CD4-positive, alpha-beta T cell treated with Interleukin-2 at 100 ng/mL for 4 hours (primary cell): ENCODE data around the gene TTC7B.
A peak's percentile ranks its signal among the peaks of the same experiment; 100 is the strongest.

ENCODE experiments used
- DNase-seq: peaks from one replicate; pipeline ENCODE4 v3.0.0-alpha.2; 2020; ENCODE audit warnings: low spot score

Gene TTC7B

DNA sequence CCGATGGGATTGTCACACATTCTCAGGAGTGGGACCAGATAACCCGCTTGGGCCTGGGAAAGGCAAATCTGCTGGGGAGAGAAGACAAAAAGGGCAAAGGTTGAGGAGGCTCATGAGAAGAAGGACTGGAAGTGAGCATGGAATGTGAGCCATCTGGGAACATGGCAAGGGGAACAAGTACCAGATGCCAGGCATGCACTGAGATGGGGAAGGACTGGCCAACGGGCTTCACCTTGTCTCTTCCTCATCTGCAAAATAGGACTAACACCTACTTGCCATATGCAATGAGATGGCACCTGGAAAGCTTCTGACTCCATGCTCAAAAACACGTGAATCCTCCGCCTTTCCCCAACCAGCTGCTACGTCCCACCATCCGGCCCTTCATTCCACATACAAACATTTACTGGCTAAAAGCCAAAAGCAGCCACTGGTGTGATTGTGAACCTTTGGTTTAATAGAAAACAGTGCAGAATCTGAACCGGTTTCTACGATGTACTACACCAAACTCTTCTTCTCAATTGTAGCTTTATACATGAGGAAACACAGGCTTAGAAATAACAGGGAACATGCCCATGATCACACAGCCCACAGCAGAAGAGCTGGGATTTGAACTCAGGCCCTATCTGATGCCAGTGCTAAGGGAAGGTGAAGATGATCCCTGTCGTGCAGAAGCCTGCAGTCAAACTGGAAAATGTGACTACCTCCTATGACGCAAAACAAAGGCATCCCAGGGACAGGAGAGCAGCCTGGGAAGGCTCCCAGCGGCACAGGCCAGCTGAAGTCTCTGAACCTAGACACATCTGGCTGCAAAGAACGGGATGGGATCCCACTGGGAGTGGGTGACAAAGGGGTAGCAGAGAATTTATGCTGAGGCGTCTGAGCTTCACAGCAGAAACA lies 112.1 kb downstream of the TTC7B start:
- DNase-seq: no peak

DNA sequence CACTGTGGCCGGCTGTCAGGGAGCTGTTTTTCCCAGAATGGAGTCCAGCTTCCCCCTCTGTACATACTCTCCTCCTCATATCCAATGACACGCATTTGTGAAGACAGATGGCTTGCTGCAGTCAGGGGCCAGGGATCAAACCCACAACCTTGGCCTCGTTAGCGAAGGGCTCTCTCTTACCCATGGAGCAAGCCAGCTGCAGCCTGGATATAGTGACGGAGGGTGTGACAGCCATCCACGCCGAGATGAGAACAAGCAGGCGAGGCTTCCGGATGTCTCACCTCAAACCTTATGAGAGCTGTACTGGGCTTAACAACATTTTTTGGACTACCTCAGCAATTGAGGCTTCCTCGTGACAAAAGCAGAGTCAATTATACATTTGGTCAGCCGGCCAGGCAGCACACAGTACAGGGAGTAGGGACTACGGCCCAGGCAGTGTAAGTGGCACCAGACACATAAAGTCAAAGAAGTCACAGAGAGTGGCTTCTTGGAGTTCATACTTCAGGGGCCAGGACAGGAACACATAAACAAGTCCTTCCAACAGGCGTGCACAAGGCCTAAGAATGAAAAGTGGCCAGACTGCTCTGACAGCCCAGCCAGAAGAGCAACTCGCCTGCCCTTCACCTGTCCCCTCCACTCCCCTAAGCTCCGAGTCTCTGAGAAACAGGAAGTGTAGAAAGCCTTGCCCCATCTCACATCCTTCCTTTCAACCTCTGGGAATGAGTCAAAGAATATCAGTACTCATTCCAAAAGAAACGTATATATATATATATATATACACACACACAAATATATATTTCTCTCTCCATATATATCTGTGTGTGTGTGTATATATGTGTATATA lies 115.1 kb downstream of the TTC7B start:
- no peak for DNase-seq

DNA sequence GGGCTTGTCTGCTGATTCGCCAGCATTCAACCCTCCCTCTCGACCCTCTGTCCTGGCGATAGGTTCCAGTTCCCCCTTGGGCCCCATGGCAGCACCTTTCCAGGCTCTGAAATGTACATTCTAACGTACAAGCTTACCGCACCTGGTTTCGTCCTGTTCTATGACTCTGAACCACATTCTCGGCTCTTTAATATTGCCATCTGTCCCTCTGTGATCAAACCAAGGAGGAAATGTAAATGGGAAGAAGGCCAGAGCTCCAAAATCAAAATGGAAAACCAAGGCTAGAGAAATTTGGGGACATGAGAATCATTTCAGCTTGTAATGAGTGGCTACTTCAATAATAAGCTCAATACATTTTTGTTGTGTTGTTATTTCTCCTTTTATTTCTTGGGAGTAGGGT lies 117.2 kb downstream of the TTC7B start:
- no peak for DNase-seq

DNA sequence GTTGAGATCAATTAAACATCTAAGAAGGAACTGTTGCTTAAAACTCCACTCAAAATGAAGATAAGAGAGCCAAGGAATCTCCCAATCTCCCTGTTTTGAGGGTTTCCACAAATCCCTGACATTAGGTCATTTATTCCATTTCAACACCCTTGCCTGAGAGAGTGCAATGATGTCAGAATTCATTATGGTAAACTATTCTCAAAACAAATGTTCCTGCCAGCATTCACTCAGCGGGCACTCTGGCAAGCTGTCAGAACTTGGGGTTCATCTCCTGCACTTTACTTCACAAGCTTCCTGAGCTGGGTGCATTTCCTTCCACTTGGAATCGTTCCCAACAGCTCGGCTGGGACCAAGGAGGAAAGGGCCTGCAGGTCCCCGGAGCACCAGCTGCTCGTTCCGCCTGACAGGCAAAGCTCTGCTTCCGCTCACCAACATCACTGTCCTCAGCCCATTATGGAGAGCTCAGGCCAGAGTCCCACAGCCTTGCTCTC lies 117.8 kb downstream of the TTC7B start:
- DNase-seq: no peak

DNA sequence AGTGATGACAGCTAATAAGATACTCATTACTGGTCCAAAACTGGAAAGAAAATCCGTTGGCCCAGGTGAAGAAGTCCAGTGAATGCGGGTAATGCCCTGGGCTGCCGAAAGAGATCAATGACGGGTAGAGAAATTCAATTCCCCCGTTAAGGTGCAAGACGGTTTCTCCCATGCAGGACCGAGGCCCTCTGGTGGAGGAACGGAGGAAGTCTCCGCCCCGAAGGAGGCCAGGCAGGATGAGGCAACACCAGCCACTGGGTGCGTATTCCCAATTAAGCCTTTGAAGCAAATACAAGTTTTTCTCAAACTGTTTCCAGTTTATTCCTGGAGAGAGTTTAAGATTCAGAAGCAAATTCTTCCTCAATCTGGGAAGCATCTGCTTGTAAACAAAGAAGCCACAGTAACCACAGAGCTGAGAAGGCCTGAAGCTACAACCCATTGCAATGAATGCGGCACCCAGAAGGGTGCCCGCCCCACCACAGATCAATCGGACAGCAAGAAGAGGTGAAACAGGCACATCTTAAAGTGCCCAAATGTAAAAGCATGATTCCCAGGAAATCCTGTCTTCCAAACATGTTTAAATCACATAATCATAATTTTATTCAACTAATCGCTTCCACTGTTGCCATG lies 118.5 kb downstream of the TTC7B start:
- DNase-seq: peak; percentile 69

DNA sequence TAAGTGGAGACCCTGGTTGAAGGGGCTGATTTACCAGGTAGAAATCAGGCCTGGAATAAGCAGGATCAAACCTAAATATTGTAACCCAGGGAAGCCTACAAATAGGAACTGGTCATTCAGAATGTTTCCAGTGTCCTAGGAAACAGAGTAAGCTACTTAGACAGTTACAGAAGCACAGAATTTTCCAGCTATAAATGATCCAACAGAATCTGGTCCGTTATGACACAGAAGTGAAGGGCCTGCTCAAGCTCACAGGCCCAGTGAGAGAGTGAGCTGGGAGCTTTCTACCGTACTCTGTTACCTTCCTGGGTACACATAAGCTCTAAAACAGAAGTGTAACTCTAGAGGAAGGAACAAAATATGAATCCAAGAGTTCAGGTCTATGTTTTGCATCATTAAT lies 119.1 kb downstream of the TTC7B start:
- no peak for DNase-seq

DNA sequence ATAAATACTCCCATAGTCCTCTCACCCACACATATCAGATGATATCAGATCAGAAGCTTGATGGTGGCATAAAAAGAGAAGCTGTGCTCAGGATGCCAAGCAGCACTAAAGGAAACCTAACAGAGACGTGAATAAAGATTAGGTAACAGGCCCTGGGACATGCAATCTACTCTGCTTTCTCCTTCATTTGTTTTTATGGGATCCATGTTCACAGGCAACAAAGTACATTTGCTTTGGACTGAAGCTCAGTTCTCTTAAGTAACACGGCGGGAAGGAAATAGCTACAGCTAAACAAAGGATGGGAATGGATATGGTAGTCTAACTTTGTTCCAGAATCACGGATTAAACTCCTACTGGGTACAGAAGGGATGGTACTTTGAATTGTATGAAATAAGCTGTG lies 119.5 kb downstream of the TTC7B start:
- DNase-seq: no peak

DNA sequence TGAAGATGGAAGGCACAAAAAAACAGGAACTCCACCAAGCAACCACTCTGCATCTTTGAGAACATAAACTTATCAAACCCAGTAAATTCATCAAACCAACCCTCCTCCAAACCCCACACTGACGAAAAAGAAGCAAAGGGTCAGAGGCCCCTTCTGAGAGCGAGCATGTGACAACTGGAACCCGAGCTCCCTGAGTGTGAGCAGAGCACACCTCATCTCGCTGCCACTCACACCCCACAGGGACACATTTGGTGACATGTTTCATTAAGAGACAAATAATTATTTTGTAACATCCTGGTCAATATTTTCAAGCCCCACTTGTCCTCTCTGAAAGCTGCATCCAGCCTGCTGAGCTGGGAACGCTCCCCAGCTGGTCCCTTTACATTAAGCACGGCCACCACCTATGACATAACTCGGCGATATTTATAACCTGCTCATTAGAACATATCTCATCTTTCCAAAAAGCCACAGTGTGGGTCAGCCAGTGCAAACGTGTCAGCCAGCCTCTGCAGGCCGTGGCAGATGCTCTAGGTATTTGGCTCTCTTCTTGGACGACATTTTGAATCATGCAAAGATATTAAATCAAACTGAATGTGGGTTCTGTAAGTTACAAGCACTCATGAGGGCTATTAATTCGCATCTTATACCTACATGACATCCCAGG lies 120.1 kb downstream of the TTC7B start:
- no peak for DNase-seq

DNA sequence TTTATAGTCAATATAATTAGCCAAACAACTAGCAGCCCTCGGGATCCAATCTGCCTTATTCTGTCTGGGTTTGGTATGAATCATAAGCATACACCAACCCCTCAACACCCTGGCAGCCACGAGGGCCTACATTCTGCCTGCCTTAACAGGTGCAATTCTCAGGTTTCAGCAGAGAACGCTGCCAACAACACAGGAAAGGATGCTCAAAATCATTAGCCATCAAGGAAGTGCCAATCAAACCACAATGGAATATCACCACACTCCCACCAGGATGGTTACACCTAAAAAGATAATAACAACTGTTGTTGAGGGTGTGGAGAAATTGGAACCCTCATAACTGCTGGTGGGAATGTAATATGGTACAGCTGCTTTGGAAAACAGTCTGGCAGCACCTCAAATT lies 122.8 kb downstream of the TTC7B start:
- no peak for DNase-seq

DNA sequence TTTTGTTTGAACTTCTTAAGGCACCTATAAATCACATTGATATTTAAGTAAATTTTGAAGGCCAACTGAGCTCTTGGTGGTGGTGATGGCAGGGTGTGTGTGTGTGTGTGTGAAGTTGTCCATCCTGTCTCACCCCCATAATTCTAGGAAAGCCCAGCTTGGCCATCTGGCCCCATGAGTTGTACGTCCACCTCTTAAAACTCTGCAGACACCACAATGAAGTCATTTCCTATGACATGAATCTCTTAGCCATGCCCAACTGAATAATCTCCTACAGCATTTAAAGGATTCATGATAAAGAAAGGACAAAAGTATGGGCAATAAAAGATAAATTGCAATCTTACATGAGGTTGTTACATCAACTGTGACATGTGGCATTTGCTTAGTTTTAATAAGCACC lies 123.4 kb downstream of the TTC7B start:
- DNase-seq: no peak

DNA sequence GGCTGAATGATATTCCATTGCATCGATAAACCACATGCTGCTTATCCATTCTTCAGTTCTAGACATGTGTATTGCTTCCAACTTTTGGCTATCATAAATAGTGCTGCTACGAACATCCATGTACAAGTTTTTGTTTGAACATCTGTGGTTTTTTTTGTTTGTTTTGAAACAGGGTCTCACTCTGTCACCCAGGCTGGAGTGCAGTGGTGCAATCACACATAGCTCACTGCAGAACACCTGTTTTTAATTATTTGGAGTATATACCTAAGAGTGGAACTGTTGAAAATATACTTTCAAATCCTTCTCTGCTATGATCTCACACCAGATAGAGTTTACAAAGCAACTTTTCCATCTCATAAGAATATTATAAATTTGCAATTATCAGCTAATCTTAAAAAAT lies 124.2 kb downstream of the TTC7B start:
- no peak for DNase-seq

DNA sequence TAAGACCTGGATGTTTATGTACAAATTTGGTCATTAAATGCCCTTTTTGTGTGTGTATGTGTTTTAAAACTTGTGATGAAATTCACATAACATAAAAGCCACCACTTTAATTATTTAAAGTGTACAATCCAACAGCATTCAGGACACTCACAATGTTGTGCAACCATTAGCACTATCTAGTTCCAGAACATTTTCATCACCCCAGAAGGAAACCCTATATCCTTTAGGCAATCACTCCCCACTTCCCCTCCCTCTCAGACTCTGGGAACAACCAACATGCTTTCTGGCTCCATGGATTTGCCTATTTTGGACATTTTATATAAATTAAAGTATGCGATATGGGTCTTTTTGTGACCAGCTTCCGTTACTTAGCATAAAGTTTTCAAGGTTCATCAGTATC lies 124.6 kb downstream of the TTC7B start:
- DNase-seq: no peak

DNA sequence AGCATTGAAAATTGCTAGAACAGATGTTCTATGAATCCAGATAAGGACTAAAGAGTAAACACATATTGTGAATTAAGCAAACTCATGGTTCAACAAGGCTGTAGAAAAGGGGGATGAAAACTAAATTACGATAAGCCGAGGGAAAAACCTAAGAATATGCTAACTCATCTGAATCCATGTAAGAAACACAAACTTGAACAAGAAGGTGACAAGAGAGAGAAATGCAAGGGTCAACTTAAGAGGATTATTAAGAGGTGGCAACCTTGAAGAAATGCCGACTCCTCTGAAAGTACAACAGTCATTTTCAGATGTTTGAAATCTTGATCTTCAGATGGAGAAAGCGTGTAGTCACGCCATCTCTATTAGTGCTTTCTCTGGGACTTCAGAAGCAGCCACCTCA lies 128.6 kb downstream of the TTC7B start:
- DNase-seq: no peak

DNA sequence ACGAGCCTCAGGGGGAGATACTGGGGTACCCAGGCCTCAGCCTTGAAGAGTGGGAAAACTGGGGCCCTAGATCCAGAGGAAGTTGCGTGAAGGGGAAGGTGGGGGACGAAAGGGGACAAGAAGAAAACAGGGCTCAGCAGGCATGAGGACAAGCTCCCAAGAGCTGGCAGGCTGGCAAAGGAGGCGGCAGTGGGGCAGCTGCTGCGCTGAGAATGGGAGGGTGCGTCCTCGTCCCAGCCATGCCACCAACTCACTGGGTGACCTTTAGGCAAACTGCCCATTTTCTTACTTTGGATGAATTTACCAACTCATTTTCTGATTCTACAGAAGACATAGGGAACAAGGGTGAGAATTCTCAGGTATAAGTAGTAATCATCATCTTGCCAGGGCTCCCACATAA lies 133.6 kb downstream of the TTC7B start:
- no peak for DNase-seq

DNA sequence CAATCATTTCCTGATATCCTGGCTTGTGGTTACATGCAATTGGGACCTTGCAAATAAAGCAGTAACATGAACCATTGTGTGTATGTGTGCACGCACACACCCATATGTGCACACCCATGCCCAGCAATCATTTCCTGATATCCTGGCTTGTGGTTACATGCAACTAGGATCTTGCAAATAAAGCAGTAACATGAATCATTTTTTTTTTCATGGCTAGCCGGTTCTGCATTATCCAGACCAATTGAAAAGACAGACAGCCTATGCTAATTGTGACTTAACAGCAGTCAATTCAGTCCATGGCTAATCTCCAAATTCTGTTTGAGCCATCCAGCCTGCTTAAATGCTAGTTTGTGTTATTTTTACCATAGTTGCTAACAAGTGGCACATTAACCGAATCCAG lies 134.3 kb downstream of the TTC7B start:
- DNase-seq: no peak

DNA sequence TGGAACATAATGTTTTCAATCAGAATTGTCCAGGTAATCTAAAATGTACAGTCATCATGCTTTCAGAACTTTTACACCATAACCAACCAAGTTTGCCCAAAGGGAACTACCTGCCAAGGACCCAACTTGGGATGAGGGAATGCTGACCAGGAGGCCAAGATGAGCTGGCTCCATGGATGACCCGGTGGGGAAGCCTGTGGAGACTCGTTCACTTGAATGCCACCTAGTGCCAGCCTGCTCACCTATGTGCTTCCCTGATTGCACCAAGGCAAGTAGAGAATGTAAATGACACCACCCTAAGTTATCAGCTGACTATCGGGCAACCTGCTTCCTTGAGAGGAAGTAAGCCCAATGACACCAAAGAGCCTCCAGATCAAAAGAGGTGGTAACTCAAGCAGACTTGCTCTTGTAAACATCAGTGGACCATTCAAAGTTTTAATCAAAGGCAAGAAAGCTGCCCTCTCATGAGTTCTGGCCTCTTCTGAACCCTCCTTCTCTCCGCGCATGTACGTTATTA lies 137.3 kb downstream of the TTC7B start:
- DNase-seq: no peak

DNA sequence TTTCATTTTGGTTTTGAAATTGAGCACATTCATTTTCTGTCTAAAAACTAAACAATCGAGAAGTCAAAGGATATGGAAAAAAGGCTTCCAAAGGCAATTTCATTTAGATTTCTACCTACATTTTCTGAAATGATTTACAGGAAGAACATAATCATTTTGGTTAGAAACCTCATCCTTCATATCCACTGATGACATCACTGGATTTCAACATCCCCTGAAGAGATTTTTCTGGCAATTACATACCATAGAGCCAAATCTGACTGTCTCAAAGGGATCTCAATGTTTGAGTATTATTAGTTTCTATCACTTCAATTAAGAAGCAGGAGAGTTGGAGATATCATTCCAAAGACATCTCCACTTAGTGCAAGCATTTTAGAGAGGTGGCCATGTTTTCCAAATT lies 137.8 kb downstream of the TTC7B start:
- no peak for DNase-seq

DNA sequence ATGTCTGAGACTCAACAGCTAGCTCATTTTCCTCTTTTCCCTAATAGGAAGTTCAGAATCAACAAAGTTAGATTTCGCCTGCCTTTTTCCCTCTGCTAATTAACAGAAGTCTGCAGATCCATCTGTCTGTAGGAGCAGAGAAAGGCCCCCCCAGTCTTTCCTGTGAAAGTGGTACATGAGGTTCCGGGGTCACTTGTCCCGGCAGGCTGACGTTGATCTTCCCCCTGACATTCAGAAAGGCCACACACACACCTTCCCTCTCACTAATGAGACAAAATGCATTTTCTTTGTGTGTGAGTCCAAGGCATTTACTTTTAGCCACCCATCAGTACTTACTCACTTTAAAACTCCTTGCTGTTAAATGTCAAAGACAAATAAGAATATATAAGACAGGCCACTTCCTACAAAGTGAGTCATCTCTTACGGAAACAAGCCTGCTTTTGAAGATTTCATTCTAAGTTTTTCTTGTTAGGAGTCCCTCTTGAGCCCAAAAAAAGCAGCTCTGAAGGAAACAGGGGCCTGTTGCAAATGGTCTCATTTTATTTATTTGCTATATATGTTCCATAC lies 138.7 kb downstream of the TTC7B start:
- peak; percentile 29 for DNase-seq

DNA sequence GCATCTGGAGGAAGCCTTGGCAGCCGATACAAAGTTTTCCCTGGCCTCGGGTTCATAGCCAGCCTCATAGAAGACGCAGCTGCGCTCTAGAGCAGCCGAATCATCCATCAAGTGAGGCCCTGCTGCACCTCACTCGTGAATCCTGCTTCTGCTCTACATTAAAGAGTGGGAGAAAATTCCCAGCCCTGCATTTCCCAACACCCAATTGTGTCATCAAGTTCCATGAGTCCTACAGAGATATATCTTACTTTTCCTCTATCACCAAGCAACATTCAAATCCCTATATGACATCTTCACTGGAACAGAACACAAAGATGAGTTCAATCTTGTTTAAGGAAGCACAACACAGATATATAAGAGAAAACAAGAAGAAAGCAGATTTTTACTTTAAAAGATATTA lies 139.3 kb downstream of the TTC7B start:
- no peak for DNase-seq

DNA sequence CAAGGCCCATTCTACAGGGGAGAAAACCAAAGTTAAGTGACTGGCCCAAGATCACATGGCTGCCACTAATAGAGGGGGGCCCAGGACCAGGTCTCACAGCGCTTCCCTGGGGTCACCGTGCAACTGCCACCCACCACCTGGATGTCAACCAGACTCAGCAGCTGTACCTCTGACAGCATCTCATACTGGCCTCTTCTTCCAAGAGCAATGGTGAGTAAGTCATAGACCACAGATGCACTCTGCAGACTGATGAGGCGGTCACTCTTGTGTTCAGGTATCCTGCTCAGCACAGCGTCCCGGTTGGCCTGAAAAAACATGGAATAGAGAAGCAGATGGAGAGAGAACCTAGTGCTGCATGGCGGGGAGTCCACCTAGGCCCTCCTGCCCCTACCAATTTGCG lies 139.9 kb downstream of the TTC7B start:
- DNase-seq: no peak

DNA sequence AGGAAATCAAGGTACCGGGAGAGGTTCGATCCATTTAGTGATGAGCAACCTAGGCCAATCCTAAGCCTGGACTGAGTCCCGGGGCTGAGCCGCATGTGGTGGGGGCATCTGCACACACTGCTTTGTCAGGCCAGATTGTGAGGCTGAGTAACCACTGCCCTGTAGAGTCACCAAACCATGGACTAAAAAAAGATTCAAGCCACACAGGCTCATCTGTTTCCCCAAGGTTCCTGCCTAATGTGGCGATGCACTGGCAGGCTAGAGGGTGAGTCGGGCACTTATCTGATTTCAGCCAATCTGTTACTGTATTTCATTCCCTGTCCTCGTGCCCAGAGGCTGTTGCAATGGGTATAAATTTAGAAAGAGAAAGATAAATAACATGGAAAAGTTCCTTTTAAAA lies 140.8 kb downstream of the TTC7B start:
- DNase-seq: no peak

DNA sequence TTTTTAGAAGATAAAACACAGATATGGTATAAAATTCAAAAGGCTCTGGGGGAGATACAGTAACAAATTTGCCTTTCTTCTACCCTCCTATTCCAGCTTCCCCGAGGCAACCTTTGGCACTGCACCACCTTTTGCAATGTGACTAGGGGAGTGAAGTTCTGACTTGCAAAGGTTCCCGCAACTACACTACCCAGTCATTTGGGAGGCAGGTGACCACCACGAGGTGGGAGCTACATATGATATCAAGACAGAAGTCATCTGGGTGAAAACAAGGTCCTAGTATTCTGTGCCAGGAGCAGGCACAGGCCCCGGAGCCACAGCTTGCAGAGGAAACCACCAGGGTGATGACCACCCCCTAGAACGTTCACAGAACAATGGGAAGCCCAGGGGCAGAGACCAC lies 141.5 kb downstream of the TTC7B start:
- no peak for DNase-seq
